Measurements from ENCODE around the gene PHLDA3.

PHLDA3 gene

DNA sequence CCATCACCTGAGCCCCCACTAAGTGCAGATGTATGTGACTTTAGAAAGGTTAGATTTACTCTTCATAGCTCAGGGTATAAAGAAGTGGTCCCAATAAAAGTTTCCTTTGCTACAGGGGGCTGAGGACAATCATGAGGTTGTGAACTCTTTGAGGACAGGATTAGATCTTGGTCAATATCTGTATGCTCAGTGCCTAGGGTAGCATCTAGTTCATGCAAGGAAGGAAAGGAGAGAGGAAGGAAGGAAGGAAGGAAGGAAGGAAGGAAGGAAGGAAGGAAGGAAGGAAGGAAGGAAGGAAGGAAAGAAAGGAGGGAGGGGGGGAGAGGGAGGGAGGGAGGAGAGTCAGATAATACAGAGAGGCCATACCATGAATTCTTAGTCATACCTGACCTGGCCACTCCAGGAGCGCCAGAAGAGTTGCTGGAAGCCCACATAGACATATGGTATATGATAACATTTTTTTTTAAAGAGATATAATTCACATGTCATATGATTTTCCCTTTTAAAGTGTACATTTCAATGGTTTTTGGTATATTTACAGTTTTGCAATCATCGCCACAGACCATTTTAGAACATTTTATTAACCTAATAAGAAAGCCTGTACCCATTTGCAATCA is 47.6 kb upstream of the PHLDA3 start:
- Histone ChIP-seq H3K4me2 (ENCODE audit: insufficient read depth, low read length) (no peak overlapping the region), H3K4me3 (ENCODE audit: low read depth in 1 of 2, low read length in 2 of 2) (no peak overlapping the region), H3K27me3 (ENCODE audit: insufficient read depth, low read length, poor library complexity) (no peaks in the 10 kb centered on the region), H2AFZ (ENCODE audit: low read depth, low read length) (no peak overlapping the region), H4K20me1 (ENCODE audit: insufficient read depth, low read length) (0 out of 2 replicates have a peak, but pooled peaks cover 3% of the 10 kb centered on the region), H3K9me3 (ENCODE audit: insufficient read depth, low read length, severe bottlenecking) (no peaks in the 10 kb centered on the region), H3K79me2 (ENCODE audit: insufficient read depth, low read length) (no peaks in the 10 kb centered on the region), H3K9ac (ENCODE audit: low read depth, low read length) (no peak overlapping the region), H3K36me3 (ENCODE audit: insufficient read depth, low read length) (no peaks in the 10 kb centered on the region), H3K27ac (ENCODE audit: low read length) (no peak overlapping the region), H3K4me1 (ENCODE audit: insufficient read depth, low read length) (no peaks in the 10 kb centered on the region)
- ATAC-seq (ENCODE audit: insufficient read depth, low read depth) (no peak), DNase-seq (no peak)
- TF ChIP-seq, protein P1, sequence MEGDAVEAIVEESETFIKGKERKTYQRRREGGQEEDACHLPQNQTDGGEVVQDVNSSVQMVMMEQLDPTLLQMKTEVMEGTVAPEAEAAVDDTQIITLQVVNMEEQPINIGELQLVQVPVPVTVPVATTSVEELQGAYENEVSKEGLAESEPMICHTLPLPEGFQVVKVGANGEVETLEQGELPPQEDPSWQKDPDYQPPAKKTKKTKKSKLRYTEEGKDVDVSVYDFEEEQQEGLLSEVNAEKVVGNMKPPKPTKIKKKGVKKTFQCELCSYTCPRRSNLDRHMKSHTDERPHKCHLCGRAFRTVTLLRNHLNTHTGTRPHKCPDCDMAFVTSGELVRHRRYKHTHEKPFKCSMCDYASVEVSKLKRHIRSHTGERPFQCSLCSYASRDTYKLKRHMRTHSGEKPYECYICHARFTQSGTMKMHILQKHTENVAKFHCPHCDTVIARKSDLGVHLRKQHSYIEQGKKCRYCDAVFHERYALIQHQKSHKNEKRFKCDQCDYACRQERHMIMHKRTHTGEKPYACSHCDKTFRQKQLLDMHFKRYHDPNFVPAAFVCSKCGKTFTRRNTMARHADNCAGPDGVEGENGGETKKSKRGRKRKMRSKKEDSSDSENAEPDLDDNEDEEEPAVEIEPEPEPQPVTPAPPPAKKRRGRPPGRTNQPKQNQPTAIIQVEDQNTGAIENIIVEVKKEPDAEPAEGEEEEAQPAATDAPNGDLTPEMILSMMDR (IDR thresholded peaks at IDR 0.05; ENCODE audit: borderline replicate concordance, extremely low read depth, low read length, poor library complexity, severe bottlenecking), result no peak
- no peak for TF ChIP-seq EZH2 (IDR thresholded peaks at IDR 0.05; ENCODE audit: borderline replicate concordance, low read depth, low read length, severe bottlenecking)

DNA sequence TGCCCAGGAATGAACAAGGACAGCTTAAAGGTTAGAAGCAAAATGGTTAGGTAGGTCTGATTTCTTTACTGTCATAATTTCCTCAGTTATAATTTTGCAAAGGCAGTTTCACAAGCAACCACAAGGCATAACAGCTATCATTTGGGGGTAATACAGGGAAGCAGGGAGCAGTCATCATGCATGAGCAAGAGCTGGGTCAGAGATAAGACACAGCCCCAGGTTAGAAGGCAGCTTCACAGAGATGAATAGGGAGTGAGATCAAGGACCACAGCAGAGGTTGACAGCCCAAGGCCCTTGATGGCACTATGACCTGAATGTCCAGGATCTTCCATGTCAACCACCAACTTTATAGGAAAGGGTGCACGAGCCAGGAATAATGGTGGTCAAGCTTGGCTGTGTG is 46.9 kb upstream of the PHLDA3 start:
- H2AFZ ChIP-seq (ENCODE audit: low read depth, low read length), result no peak overlapping the region
- no peaks in the 10 kb centered on the region for H3K27me3 ChIP-seq (ENCODE audit: insufficient read depth, low read length, poor library complexity)
- no peak for TF ChIP-seq EZH2 (IDR thresholded peaks at IDR 0.05; ENCODE audit: borderline replicate concordance, low read depth, low read length, severe bottlenecking)
- TF ChIP-seq, protein P1 (IDR thresholded peaks at IDR 0.05; ENCODE audit: borderline replicate concordance, extremely low read depth, low read length, poor library complexity, severe bottlenecking), result no peak
- no peak overlapping the region for H3K4me3 ChIP-seq (ENCODE audit: low read depth in 1 of 2, low read length in 2 of 2)
- no peaks in the 10 kb centered on the region for H3K9me3 ChIP-seq (ENCODE audit: insufficient read depth, low read length, severe bottlenecking)
- DNase-seq, result no peak
- no peak overlapping the region for H3K9ac ChIP-seq (ENCODE audit: low read depth, low read length)
- no peaks in the 10 kb centered on the region for H3K36me3 ChIP-seq (ENCODE audit: insufficient read depth, low read length)
- no peaks in the 10 kb centered on the region for H3K79me2 ChIP-seq (ENCODE audit: insufficient read depth, low read length)
- H3K4me2 ChIP-seq (ENCODE audit: insufficient read depth, low read length), result no peak overlapping the region
- H4K20me1 ChIP-seq (ENCODE audit: insufficient read depth, low read length), result 0 out of 2 replicates have a peak, but pooled peaks cover 3% of the 10 kb centered on the region
- H3K4me1 ChIP-seq (ENCODE audit: insufficient read depth, low read length), result no peaks in the 10 kb centered on the region
- H3K27ac ChIP-seq (ENCODE audit: low read length), result no peak overlapping the region
- ATAC-seq (ENCODE audit: insufficient read depth, low read depth), result no peak

DNA sequence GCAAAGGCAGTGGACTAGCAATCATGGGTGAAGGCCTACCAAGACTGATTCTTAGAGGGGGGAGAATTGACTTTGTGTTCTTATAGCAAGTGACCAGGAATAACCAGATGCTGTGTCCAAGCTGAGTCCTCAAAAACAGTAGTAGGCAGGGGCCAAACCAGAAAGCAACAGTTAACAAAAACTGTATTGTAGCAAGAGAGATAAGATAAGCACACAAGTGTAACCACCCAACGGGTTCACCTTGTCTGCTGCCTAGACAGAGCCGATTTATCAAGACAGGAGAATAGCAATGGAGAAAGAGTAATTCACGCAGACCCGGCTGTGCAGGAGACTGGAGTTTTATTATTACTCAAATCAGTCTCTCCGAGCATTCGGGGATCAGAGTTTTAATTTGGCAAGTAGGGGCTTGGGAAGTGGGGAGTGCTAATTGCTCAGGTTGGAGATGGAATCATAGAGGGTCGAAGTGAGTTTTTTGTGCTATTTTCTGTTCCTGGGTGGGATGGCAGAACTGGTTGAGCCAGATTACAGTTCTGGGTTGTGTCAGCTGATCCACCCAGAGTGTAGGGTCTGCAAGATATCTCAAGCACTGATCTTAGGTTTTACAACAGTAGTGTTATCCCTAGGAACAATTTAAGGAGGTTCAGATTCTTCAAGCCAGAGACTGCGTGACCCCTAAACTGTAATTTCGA is 46.2 kb upstream of the PHLDA3 start:
- Histone ChIP-seq H3K27ac (ENCODE audit: low read length) (no peak overlapping the region), H3K4me2 (ENCODE audit: insufficient read depth, low read length) (no peak overlapping the region), H3K4me1 (ENCODE audit: insufficient read depth, low read length) (no peaks in the 10 kb centered on the region), H3K79me2 (ENCODE audit: insufficient read depth, low read length) (no peaks in the 10 kb centered on the region), H3K4me3 (ENCODE audit: low read depth in 1 of 2, low read length in 2 of 2) (no peak overlapping the region), H4K20me1 (ENCODE audit: insufficient read depth, low read length) (0 out of 2 replicates have a peak, but pooled peaks cover 3% of the 10 kb centered on the region), H2AFZ (ENCODE audit: low read depth, low read length) (no peak overlapping the region), H3K27me3 (ENCODE audit: insufficient read depth, low read length, poor library complexity) (no peaks in the 10 kb centered on the region), H3K9ac (ENCODE audit: low read depth, low read length) (no peak overlapping the region), H3K36me3 (ENCODE audit: insufficient read depth, low read length) (no peaks in the 10 kb centered on the region), H3K9me3 (ENCODE audit: insufficient read depth, low read length, severe bottlenecking) (no peaks in the 10 kb centered on the region)
- no peak for DNase-seq
- ATAC-seq (ENCODE audit: insufficient read depth, low read depth), result no peak
- TF ChIP-seq EZH2 (IDR thresholded peaks at IDR 0.05; ENCODE audit: borderline replicate concordance, low read depth, low read length, severe bottlenecking), result no peak
- TF ChIP-seq, protein P1 (IDR thresholded peaks at IDR 0.05; ENCODE audit: borderline replicate concordance, extremely low read depth, low read length, poor library complexity, severe bottlenecking), result no peak

Measured in DND-41 (cell line).